ENCODE results near the gene COQ8A.

COQ8A gene

DNA sequence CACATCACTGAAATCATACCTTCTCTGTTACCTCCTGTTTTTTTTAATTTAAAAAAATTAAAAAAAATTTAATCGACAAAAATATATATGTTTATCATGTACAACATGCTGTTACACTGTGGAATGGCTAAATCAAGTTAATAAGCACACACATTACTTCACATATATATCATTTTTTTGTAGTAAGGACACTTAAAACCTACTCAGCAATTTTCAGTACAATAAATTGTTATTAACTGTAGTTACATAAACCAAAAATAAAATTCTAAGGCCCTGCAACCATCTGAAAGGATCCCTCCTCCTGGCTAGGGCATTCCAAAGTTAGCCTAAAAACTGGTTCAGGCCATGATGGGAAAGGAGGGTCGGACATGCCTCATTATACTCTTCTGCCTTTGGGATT is 23.6 kb upstream of the COQ8A start:
- TF ChIP-seq CTCF (IDR thresholded peaks at IDR 0.05; ENCODE audit: insufficient read depth, low read length) (no peak), SPI1 (IDR thresholded peaks at IDR 0.05; ENCODE audit: borderline replicate concordance, low read depth) (no peak), GABPA (IDR thresholded peaks at IDR 0.05; ENCODE audit: low read depth) (no peak), REST (IDR thresholded peaks at IDR 0.05; ENCODE audit: insufficient replicate concordance, low read depth) (no peak), POLR2AphosphoS5 (IDR thresholded peaks at IDR 0.05; ENCODE audit: low read depth) (no peak)
- no peak for DNase-seq (ENCODE audit: low read depth in 1 of 2, low spot score in 1 of 2)
- Histone ChIP-seq H3K27me3 (ENCODE audit: insufficient read depth, poor library complexity, severe bottlenecking) (no peaks in the 10 kb centered on the region), H3K27ac (replicated peaks) (no peak overlapping the region), H3K4me3 (replicated peaks; ENCODE audit: insufficient read depth, low read length) (no peak overlapping the region)

- TF ChIP-seq CTCF (IDR thresholded peaks at IDR 0.05; ENCODE audit: insufficient read depth, low read length) (no peak), REST (IDR thresholded peaks at IDR 0.05; ENCODE audit: insufficient replicate concordance, low read depth) (no peak), POLR2AphosphoS5 (IDR thresholded peaks at IDR 0.05; ENCODE audit: low read depth) (no peak), SPI1 (IDR thresholded peaks at IDR 0.05; ENCODE audit: borderline replicate concordance, low read depth) (no peak), GABPA (IDR thresholded peaks at IDR 0.05; ENCODE audit: low read depth) (no peak)
These were observed 20.5 kb upstream of the COQ8A start for GRCh38 chr1:226919587-226919986.

DNA sequence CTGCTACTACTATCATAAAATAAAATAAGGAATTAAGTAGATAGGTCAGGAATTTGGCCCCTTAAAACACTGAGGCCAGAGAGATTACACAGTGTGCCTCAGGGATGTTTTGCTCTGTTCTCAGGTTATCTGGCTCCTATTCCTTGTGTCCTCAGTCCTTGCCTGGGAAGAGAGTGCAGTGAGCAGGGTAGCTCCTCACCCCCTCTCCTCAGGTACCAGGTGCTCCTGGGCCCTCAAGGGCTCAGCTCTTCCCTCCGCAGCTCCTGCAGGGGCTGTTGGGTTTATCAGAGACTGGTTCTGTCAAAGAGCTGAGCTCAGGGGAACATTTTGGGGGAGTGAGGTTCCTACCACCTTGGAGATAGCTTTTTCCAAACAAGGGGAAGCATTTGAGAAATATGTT is 20.1 kb upstream of the COQ8A start:
- Histone ChIP-seq H3K27me3 (ENCODE audit: insufficient read depth, poor library complexity, severe bottlenecking) (no peaks in the 10 kb centered on the region), H3K27ac (replicated peaks) (no peak overlapping the region), H3K4me3 (replicated peaks; ENCODE audit: insufficient read depth, low read length) (no peak overlapping the region)
- TF ChIP-seq CTCF (IDR thresholded peaks at IDR 0.05; ENCODE audit: insufficient read depth, low read length) (no peak), SPI1 (IDR thresholded peaks at IDR 0.05; ENCODE audit: borderline replicate concordance, low read depth) (no peak), POLR2AphosphoS5 (IDR thresholded peaks at IDR 0.05; ENCODE audit: low read depth) (no peak), GABPA (IDR thresholded peaks at IDR 0.05; ENCODE audit: low read depth) (no peak)
- no peak for DNase-seq (ENCODE audit: low read depth in 1 of 2, low spot score in 1 of 2)

More at GRCh38 chr1:226919587-226919986, 20.5 kb upstream of the COQ8A start:
- Histone ChIP-seq H3K27me3 (ENCODE audit: insufficient read depth, poor library complexity, severe bottlenecking) (no peaks in the 10 kb centered on the region), H3K4me3 (replicated peaks; ENCODE audit: insufficient read depth, low read length) (no peak overlapping the region), H3K27ac (replicated peaks) (no peak overlapping the region)
- DNase-seq (ENCODE audit: low read depth in 1 of 2, low spot score in 1 of 2): no peak

- Histone ChIP-seq H3K27me3 (ENCODE audit: insufficient read depth, poor library complexity, severe bottlenecking) (no peaks in the 10 kb centered on the region), H3K4me3 (replicated peaks; ENCODE audit: insufficient read depth, low read length) (no peak overlapping the region), H3K27ac (replicated peaks) (no peak overlapping the region)
- TF ChIP-seq POLR2AphosphoS5 (IDR thresholded peaks at IDR 0.05; ENCODE audit: low read depth): no peak
- no peak for TF ChIP-seq CTCF (IDR thresholded peaks at IDR 0.05; ENCODE audit: insufficient read depth, low read length)
- no peak for TF ChIP-seq GABPA (IDR thresholded peaks at IDR 0.05; ENCODE audit: low read depth)
- TF ChIP-seq REST (IDR thresholded peaks at IDR 0.05; ENCODE audit: insufficient replicate concordance, low read depth): no peak
- TF ChIP-seq SPI1 (IDR thresholded peaks at IDR 0.05; ENCODE audit: borderline replicate concordance, low read depth): no peak
- DNase-seq (ENCODE audit: low read depth in 1 of 2, low spot score in 1 of 2): no peak
These were observed 19.6 kb upstream of the COQ8A start for GRCh38 chr1:226920446-226920894.
